Endodermal cell (in vitro differentiated cells): ENCODE measurements around the gene AHNAK. TPM values are rescaled to one million over a fixed set of nuclear protein-coding genes. Genes with fewer than 3 reads are reported as not detected.

Experiments
- DNase-seq: peaks from one replicate; pipeline ENCODE4 v3.0.0-alpha.2; 2017
- H3K27ac ChIP-seq: 2 replicates; pipeline ENCODE4 v1.5.1; 2013; ENCODE audit warnings: mild to moderate bottlenecking, low read depth, low read length, moderate library complexity
- H3K27me3 ChIP-seq: 2 replicates; pipeline ENCODE4 v1.6.1; 2013; ENCODE audit warnings: mild to moderate bottlenecking, low read length, moderate library complexity; ENCODE audit not compliant: insufficient read depth, control insufficient read depth, poor library complexity, severe bottlenecking
- H3K36me3 ChIP-seq: 2 replicates; pipeline ENCODE4 v1.7.0; 2013; ENCODE audit warnings: mild to moderate bottlenecking, low read length, moderate library complexity; ENCODE audit not compliant: control insufficient read depth, insufficient read depth
- H3K4me1 ChIP-seq: one replicate; pipeline ENCODE4 v1.7.0; 2013; ENCODE audit warnings: low read length; ENCODE audit not compliant: control insufficient read depth, insufficient read depth
- H3K4me3 ChIP-seq: 2 replicates; pipeline ENCODE4 v1.5.1; 2013; ENCODE audit warnings: mild to moderate bottlenecking, low read length, moderate library complexity
- H3K9ac ChIP-seq: 2 replicates; pipeline ENCODE4 v1.6.1; 2013; ENCODE audit warnings: mild to moderate bottlenecking, low read length, moderate library complexity; ENCODE audit not compliant: poor library complexity, severe bottlenecking; ENCODE audit errors: extremely low read depth
- H3K9me3 ChIP-seq: 2 replicates; pipeline ENCODE4 v1.6.1; 2013; ENCODE audit warnings: mild to moderate bottlenecking, low read length, moderate library complexity; ENCODE audit not compliant: control insufficient read depth
- H3K27ac Mint-ChIP-seq: 2 replicates; pipeline ENCODE4 v1.8.0; 2020; ENCODE audit warnings: mixed read lengths
- H3K27me3 Mint-ChIP-seq: 2 replicates; pipeline ENCODE4 v1.8.0; 2021; ENCODE audit warnings: mild to moderate bottlenecking, mixed read lengths; ENCODE audit not compliant: insufficient read depth
- H3K36me3 Mint-ChIP-seq: 2 replicates; pipeline ENCODE4 v1.8.0; 2020; ENCODE audit warnings: low read depth, mixed read lengths
- H3K4me1 Mint-ChIP-seq: 2 replicates; pipeline ENCODE4 v1.8.0; 2020; ENCODE audit warnings: mixed read lengths
- H3K4me3 Mint-ChIP-seq: 2 replicates; pipeline ENCODE4 v1.8.0; 2020; ENCODE audit warnings: mild to moderate bottlenecking, moderate library complexity, mixed read lengths
- H3K9me3 Mint-ChIP-seq: 2 replicates; pipeline ENCODE4 v1.8.0; 2020; ENCODE audit warnings: mild to moderate bottlenecking, mixed read lengths
- CTCF ChIP-seq: fragments of 200-600 bp; sonication (generic); conservative IDR thresholded peaks from 2 replicates; pipeline ENCODE4 v1.5.0; 2021; ENCODE audit warnings: antibody characterized with exemption, mild to moderate bottlenecking
- WGBS, 2 experiments: methylation state at CpG; one replicate each; pipeline versions ENCODE4 v1.1.5 to v1.1.7; 2013; ENCODE audit warnings: missing lambda C conversion rate in 2 of 2, mixed read lengths in 1 of 2; ENCODE audit not compliant: insufficient coverage in 1 of 2, insufficient read length in 1 of 2; 5-methylcytosine and 5-hydroxymethylcytosine counted together
- total RNA-seq, 2 donors: library from RNA; stranded (reverse); fragmentation: NEBNext Ultra II Directional in 1 of 2; extraction: Animal tissue kit (Norgen Biotek cat#: 25700) in 1 of 2; gene quantifications; 2 replicates in 1 of 2; 3 replicates in 1 of 2; pipeline ENCODE4 v1.2.1, GENCODE V29; 2021

Gene AHNAK
- total RNA-seq, 2 donors from 2014 or later = 109 to 165 TPM

GRCh38 chr11:62516736-62517371 is 29.8 kb downstream of the AHNAK start:
- no peak for DNase-seq
- Mint-ChIP-seq H3K36me3 (peaks cover 58% of the 10 kb centered on the region), H3K4me1 (no peaks in the 10 kb centered on the region), H3K27me3 (no peaks in the 10 kb centered on the region), H3K9me3 (no peaks in the 10 kb centered on the region), H3K27ac (no peak overlapping the region), H3K4me3 (no peak overlapping the region)
- H3K27me3 ChIP-seq = no peaks in the 10 kb centered on the region
- no peak overlapping the region for H3K4me3 ChIP-seq
- 94 to 95% methylated on average over 10 to 14 of the region's 14 CpGs for WGBS, 2 experiments
- H3K27ac ChIP-seq = no peak overlapping the region
- H3K9me3 ChIP-seq = no peaks in the 10 kb centered on the region
- H3K9ac ChIP-seq = no peak overlapping the region
- no peak for TF ChIP-seq CTCF
- peaks cover 58% of the 10 kb centered on the region for H3K36me3 ChIP-seq
- no peaks in the 10 kb centered on the region for H3K4me1 ChIP-seq

- Histone ChIP-seq H3K4me1 (no peaks in the 10 kb centered on the region), H3K27ac (no peak overlapping the region), H3K27me3 (no peaks in the 10 kb centered on the region), H3K4me3 (no peak overlapping the region), H3K9me3 (no peaks in the 10 kb centered on the region), H3K9ac (no peak overlapping the region), H3K36me3 (peaks cover 31% of the 10 kb centered on the region)
- H3K4me3 Mint-ChIP-seq = no peak overlapping the region
- no peak overlapping the region for H3K27ac Mint-ChIP-seq
- peaks cover 31% of the 10 kb centered on the region for H3K36me3 Mint-ChIP-seq
- no peak for DNase-seq
- TF ChIP-seq CTCF = no peak
- no peaks in the 10 kb centered on the region for H3K4me1 Mint-ChIP-seq
- WGBS, 2 experiments = 93 to 100% methylated on average over 5 to 6 of the region's 7 CpGs
- H3K27me3 Mint-ChIP-seq = no peaks in the 10 kb centered on the region
- H3K9me3 Mint-ChIP-seq = no peaks in the 10 kb centered on the region
These were observed 32.5 kb downstream of the AHNAK start for GRCh38 chr11:62514151-62514550.

DNA sequence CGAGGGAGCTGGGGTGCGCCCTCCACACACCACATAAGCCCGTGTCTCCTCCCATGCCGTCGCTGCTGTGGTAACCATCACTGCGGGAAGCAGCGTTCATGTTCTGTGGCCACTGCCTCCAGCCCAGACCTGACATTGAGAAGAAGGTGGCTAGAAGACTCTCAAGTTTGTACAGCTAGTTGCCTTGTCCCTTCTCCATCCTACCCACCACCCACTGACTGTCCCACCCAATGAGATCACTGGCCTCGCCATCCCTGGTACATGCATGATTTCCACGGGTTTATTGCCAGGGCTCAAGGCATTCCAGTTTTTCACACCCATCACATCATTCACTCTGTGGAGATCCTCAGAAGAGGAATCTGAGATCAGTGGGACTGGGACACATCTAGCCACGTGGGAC is 33.0 kb downstream of the AHNAK start:
- peaks cover 5% of the 10 kb centered on the region for H3K4me1 Mint-ChIP-seq
- no peak overlapping the region for H3K27ac ChIP-seq
- no peaks in the 10 kb centered on the region for H3K27me3 Mint-ChIP-seq
- peaks cover 4% of the 10 kb centered on the region for H3K4me1 ChIP-seq
- peaks cover 26% of the 10 kb centered on the region for H3K36me3 ChIP-seq
- H3K4me3 Mint-ChIP-seq = no peak overlapping the region
- no peaks in the 10 kb centered on the region for H3K27me3 ChIP-seq
- no peak for DNase-seq
- no peak overlapping the region for H3K4me3 ChIP-seq
- no peaks in the 10 kb centered on the region for H3K9me3 ChIP-seq
- TF ChIP-seq CTCF = no peak
- H3K36me3 Mint-ChIP-seq = peaks cover 26% of the 10 kb centered on the region
- no peak overlapping the region for H3K27ac Mint-ChIP-seq
- WGBS, 2 experiments = 97% methylated on average over 9 to 10 of the region's 10 CpGs
- H3K9me3 Mint-ChIP-seq = no peaks in the 10 kb centered on the region
- no peak overlapping the region for H3K9ac ChIP-seq
